Stimulated activated CD8-positive, alpha-beta memory T cell treated with anti-CD3 and anti-CD28 coated beads, Interleukin-12 subunit alpha, Interleukin-12 subunit beta, amount 100 ng/mL, for 24 hours (primary cell): ENCODE results near the gene ZNF189.

Experiments used
- DNase-seq: peaks from one replicate; pipeline ENCODE4 v3.0.0-alpha.2; 2020; ENCODE audit errors: extremely low read depth

ZNF189 gene

GRCh38 chr9:101449071-101449721 lies 50.5 kb downstream of the ZNF189 start:
- no peak for DNase-seq

DNA sequence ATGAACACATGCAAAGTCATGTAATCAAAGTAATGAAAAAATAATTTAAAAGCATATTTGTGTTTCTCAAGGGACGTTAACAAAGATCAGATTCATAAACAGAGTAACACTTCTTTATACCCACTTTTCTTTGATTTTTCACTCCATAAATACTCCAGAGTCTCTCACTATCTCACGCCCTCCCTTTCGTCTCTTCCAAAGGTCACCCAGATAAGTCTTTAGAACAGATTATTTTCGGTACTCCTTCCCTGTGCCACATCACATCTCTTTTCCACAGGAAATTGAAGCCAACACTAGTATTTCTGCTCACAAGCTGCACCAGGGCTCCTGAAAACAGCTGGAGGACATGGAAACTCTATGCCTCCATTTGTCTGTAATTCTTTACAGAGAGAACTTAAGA lies 52.3 kb downstream of the ZNF189 start:
- DNase-seq, result no peak

DNA sequence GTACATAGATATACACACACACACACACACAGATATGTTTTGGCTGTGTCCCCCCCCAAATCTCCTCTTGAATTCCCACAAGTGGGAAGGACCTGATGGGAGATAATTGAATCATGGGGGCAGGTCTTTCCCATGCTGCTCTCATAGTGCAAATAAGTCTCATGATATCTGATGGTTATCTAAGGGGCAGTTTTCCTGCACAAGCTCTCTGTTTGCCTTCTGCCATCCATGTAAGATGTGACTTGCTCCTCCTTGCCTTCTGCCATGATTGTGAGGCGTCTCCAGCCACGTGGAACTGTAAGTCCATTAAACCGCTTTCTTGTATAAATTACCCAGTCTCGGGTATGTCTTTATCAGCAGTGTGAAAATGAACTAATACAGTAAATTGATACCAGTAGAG lies 52.8 kb downstream of the ZNF189 start:
- DNase-seq, result no peak

GRCh38 chr9:101453776-101454570 lies 55.3 kb downstream of the ZNF189 start:
- no peak for DNase-seq

- no peak for DNase-seq
Observed at GRCh38 chr9:101455656-101456240, 57.1 kb downstream of the ZNF189 start.

DNA sequence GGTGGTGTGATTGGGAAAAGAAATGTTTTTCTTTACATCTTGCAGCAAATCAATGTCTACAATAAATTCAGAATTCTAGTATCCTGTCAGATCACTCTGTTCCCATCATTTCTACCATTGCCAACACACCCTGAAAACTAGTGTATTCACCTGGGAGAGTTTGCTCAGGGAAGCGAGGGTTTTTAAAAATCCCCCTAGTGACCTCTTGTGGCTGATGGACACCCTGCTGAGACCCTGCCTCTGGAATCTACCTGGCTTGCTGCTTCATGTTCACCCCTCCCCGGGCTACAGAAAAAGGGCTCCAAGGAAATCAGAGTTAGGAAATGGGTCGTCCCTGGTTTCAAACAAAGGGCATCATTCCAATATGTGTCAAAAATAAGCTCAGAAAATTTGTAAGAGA lies 58.4 kb downstream of the ZNF189 start:
- DNase-seq, result no peak

DNA sequence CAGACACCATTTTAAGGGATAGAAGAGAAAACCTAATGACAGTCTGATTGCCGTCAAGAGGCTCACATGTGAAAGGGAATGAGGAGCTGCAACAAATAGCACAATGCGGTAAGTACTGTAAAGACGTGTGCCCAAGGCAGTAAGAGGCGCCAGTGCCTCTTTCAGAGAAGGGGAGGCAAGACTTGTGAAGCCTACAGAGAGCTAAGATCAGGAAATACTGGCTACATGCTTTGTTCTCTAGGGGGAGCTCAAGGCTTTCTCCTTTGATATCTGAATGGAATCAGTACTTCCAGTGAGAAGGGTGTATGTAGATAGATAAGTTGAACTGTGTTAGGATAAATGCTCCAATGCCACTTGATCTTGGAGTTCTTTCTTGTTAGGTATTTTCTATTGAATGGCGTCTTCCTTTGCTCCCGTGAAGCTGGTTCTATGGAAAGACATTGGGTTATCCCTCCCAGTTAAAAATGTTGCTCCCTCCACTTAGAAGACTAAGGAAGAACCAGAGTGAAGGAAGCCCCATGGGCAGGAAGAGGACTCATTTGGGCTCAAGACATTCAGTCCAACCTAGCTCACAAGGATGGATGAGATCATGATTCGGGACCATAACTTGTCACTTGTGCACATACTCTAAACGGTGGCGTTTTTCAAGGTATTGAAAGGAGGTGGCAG lies 60.4 kb downstream of the ZNF189 start:
- no peak for DNase-seq
